HepG2 (cell line): Measurements from ENCODE around the gene NAV2.

ENCODE experiments used
- CCAR2 ChIP-seq: fragments of 200-400 bp; formaldehyde crosslinking; optimal IDR thresholded peaks from 2 replicates; pipeline ENCODE3; 2018; ENCODE audit warnings: low read depth, mild to moderate bottlenecking, low read length, moderate library complexity
- CHCHD3 ChIP-seq: sonication (generic); formaldehyde crosslinking; IDR thresholded peaks from 2 replicates; pipeline ENCODE4 v1.8.0; 2022; ENCODE audit warnings: mild to moderate bottlenecking, missing genetic modification reagents, moderate library complexity
- CHD2 ChIP-seq: IDR thresholded peaks from 2 replicates; pipeline ENCODE4 v1.6.1; 2011; ENCODE audit warnings: low read depth, low read length, improper control_type of control experiment
- CTCF ChIP-seq: sonication (generic); formaldehyde crosslinking; IDR thresholded peaks from 2 replicates; pipeline ENCODE4 v1.5.0; 2020; ENCODE audit warnings: mild to moderate bottlenecking, missing genetic modification reagents, moderate library complexity
- IKZF5 ChIP-seq: IDR thresholded peaks from 2 replicates; pipeline ENCODE4 v1.6.1; 2018; ENCODE audit warnings: missing genetic modification reagents, mild to moderate bottlenecking, missing compliant biosample characterization
- MAF1 ChIP-seq: sonication (generic); formaldehyde crosslinking; IDR thresholded peaks from 2 replicates; pipeline ENCODE4 v1.5.0; 2020; ENCODE audit warnings: missing genetic modification reagents, borderline replicate concordance
- POLR2A ChIP-seq, 2 experiments: IDR thresholded peaks; 2 replicates each; pipeline ENCODE4 v1.6.1; 2011; ENCODE audit warnings: low read depth in 2 of 2, low read length in 2 of 2, mild to moderate bottlenecking in 1 of 2, moderate library complexity in 1 of 2; ENCODE audit not compliant: insufficient read depth in 1 of 2
- SIX1 ChIP-seq: sonication (generic); formaldehyde crosslinking; IDR thresholded peaks from 2 replicates; pipeline ENCODE4 v1.4.0; 2020; ENCODE audit warnings: missing genetic modification reagents, borderline replicate concordance
- SMARCE1 ChIP-seq: fragments of 450-650 bp; IDR thresholded peaks from 2 replicates; pipeline ENCODE4 v1.6.1; 2017; ENCODE audit warnings: borderline replicate concordance
- SP1 ChIP-seq, 2 experiments: fragments of 450-650 bp in 1 of 2; sonication (generic) in 1 of 2; formaldehyde crosslinking in 1 of 2; IDR thresholded peaks; 2 replicates each; pipeline versions ENCODE4 v1.4.0 to v1.6.1; 2016 to 2020; ENCODE audit warnings: missing genetic modification reagents in 1 of 2
- ZEB1 ChIP-seq: IDR thresholded peaks from 2 replicates; pipeline ENCODE4 v1.6.1; 2012; ENCODE audit warnings: mild to moderate bottlenecking, low read depth, inconsistent platforms; ENCODE audit not compliant: insufficient replicate concordance

GRCh38 chr11:20158597-20159257, 446.1 kb downstream of the NAV2 start:
- no peak for TF ChIP-seq CTCF (CRISPR knock-in tag)
- TF ChIP-seq SP1 (IDR thresholded peaks at IDR 0.05) = no peak
- no peak for TF ChIP-seq SP1 (CRISPR knock-in tag; IDR thresholded peaks at IDR 0.05)
- no peak for TF ChIP-seq ZEB1
- TF ChIP-seq IKZF5 (CRISPR knock-in tag) = no peak
- no peak for TF ChIP-seq SIX1
- TF ChIP-seq MAF1 (CRISPR knock-in tag) = no peak
- TF ChIP-seq SMARCE1 = no peak
- no peak for TF ChIP-seq CHD2
- no peak for TF ChIP-seq POLR2A (IDR thresholded peaks at IDR 0.05; ENCODE audit: insufficient read depth in 1 of 2, low read depth in 2 of 2, low read length in 2 of 2)
- no peak for TF ChIP-seq CCAR2
- no peak for TF ChIP-seq CHCHD3 (CRISPR knock-in tag)
